Liver (tissue), 9 donors: ENCODE data around the gene PP2D1. TPM values are rescaled to one million over a fixed set of nuclear protein-coding genes. Genes with fewer than 3 reads are reported as not detected.

Experiments
- DNase-seq: peaks from one replicate; pipeline ENCODE4 v3.0.0-alpha.2; 2017; ENCODE audit warnings: low spot score
- H3K27ac ChIP-seq, 2 donors: one replicate each; pipeline ENCODE4 v1.7.0; 2013; ENCODE audit warnings: inconsistent platforms in 2 of 2, low read length in 2 of 2, control low read depth in 1 of 2, low read depth in 1 of 2, mild to moderate bottlenecking in 1 of 2
- H3K27me3 ChIP-seq, 4 donors: one replicate each; pipeline versions ENCODE4 v1.6.1 to v1.7.0; 2013; ENCODE audit warnings: low read length in 3 of 4, inconsistent platforms in 1 of 4, mild to moderate bottlenecking in 1 of 4, moderate library complexity in 1 of 4; ENCODE audit not compliant: control insufficient read depth in 4 of 4, insufficient read depth in 4 of 4
- H3K36me3 ChIP-seq, 4 donors: one replicate each; pipeline versions ENCODE4 v1.6.1 to v1.7.0; 2013; ENCODE audit warnings: low read length in 3 of 4, mild to moderate bottlenecking in 3 of 4, low read depth in 1 of 4, moderate library complexity in 1 of 4; ENCODE audit not compliant: control insufficient read depth in 4 of 4, insufficient read depth in 3 of 4
- H3K4me1 ChIP-seq, 4 donors: one replicate each; pipeline versions ENCODE4 v1.6.1 to v1.7.0; 2013; ENCODE audit warnings: low read length in 3 of 4, mild to moderate bottlenecking in 3 of 4, moderate library complexity in 1 of 4; ENCODE audit not compliant: control insufficient read depth in 4 of 4, insufficient read depth in 4 of 4
- H3K4me3 ChIP-seq, 3 donors: one replicate each; pipeline versions ENCODE4 v1.6.1 to v1.7.0; 2013; ENCODE audit warnings: low read length in 3 of 3, control low read depth in 1 of 3, low read depth in 1 of 3, mild to moderate bottlenecking in 1 of 3
- H3K9ac ChIP-seq, 2 donors: one replicate each; pipeline ENCODE4 v1.7.0; 2013; ENCODE audit warnings: low read length in 2 of 2, mild to moderate bottlenecking in 2 of 2, moderate library complexity in 2 of 2, control low read depth in 1 of 2, low read depth in 1 of 2
- H3K9me3 ChIP-seq, 4 donors: one replicate each; pipeline versions ENCODE4 v1.6.1 to v1.7.0; 2013; ENCODE audit warnings: low read length in 3 of 4; ENCODE audit not compliant: control insufficient read depth in 4 of 4
- ATF3 ChIP-seq: IDR thresholded peaks from 2 replicates; pipeline ENCODE4 v1.6.1; 2016; ENCODE audit warnings: antibody characterized with exemption
- CTCF ChIP-seq: fragments of 150-350 bp; IDR thresholded peaks from 2 replicates; pipeline ENCODE4 v1.5.1; 2017; ENCODE audit warnings: improper control_type of control experiment, low read depth, low read length; ENCODE audit not compliant: missing input control
- EGR1 ChIP-seq, 2 donors: IDR thresholded peaks; 2 replicates each; pipeline ENCODE4 v1.6.1; 2016 to 2018; ENCODE audit warnings: antibody characterized with exemption in 2 of 2, low read depth in 2 of 2
- FOXA1 ChIP-seq: IDR thresholded peaks from 2 replicates; pipeline ENCODE4 v1.6.1; 2016; ENCODE audit warnings: antibody characterized with exemption
- FOXA2 ChIP-seq: IDR thresholded peaks from 2 replicates; pipeline ENCODE4 v1.6.1; 2016; ENCODE audit warnings: antibody characterized with exemption
- GABPA ChIP-seq, 2 donors: IDR thresholded peaks in 1 of 2; conservative IDR thresholded peaks in 1 of 2; 2 replicates each; pipeline ENCODE4 v1.6.1; 2016; ENCODE audit warnings: antibody characterized with exemption in 2 of 2, mild to moderate bottlenecking in 1 of 2, moderate library complexity in 1 of 2
- HNF4A ChIP-seq, 2 donors: conservative IDR thresholded peaks; 2 replicates each; pipeline ENCODE4 v1.6.1; 2016; ENCODE audit warnings: antibody characterized with exemption in 2 of 2, mild to moderate bottlenecking in 2 of 2
- HNF4G ChIP-seq: IDR thresholded peaks from 2 replicates; pipeline ENCODE4 v1.6.1; 2016; ENCODE audit warnings: antibody characterized with exemption
- JUND ChIP-seq, 2 donors: IDR thresholded peaks; 2 replicates each; pipeline ENCODE4 v1.6.1; 2016; ENCODE audit warnings: antibody characterized with exemption in 2 of 2
- MAX ChIP-seq: IDR thresholded peaks from 2 replicates; pipeline ENCODE4 v1.6.1; 2016; ENCODE audit warnings: antibody characterized with exemption
- NR2F2 ChIP-seq: IDR thresholded peaks from 2 replicates; pipeline ENCODE4 v1.6.1; 2016; ENCODE audit warnings: antibody characterized with exemption
- RAD21 ChIP-seq, 2 donors: IDR thresholded peaks; 2 replicates each; pipeline ENCODE4 v1.6.1; 2016; ENCODE audit warnings: antibody characterized with exemption in 2 of 2, mild to moderate bottlenecking in 2 of 2
- RXRA ChIP-seq, 2 donors: IDR thresholded peaks; 2 replicates each; pipeline ENCODE4 v1.6.1; 2017 to 2018; ENCODE audit warnings: antibody characterized with exemption in 2 of 2, mild to moderate bottlenecking in 1 of 2
- SP1 ChIP-seq: IDR thresholded peaks from 2 replicates; pipeline ENCODE4 v1.6.1; 2018; ENCODE audit warnings: antibody characterized with exemption, mild to moderate bottlenecking
- TAF1 ChIP-seq: conservative IDR thresholded peaks from 2 replicates; pipeline ENCODE4 v1.6.1; 2016; ENCODE audit warnings: antibody characterized with exemption, mild to moderate bottlenecking
- YY1 ChIP-seq: IDR thresholded peaks from 2 replicates; pipeline ENCODE4 v1.6.1; 2016; ENCODE audit warnings: antibody characterized with exemption, mild to moderate bottlenecking
- WGBS: extraction: QIAGEN DNeasy Blood & Tissue Kit; methylation state at CpG from one replicate; pipeline ENCODE4 v1.1.7; 2013; 5-methylcytosine and 5-hydroxymethylcytosine counted together
- polyA plus RNA-seq, 2 donors: library from polyadenylated mRNA; stranded (reverse) in 1 of 2; unstranded in 1 of 2; fragments of 200-250 nt in 1 of 2; fragments of >200 nt in 1 of 2; fragmentation: Nextera tagmentation in 1 of 2; extraction: Ambion mirVana in 1 of 2; gene quantifications; one replicate each; pipeline versions ENCODE4 v1.2.1 to v1.2.3, GENCODE V29; 2013 to 2015
- total RNA-seq, 2 donors: library from RNA; depleted of rRNA; stranded (reverse); fragments of >200 nt; gene quantifications; one replicate each; pipeline ENCODE4 v1.2.3, GENCODE V29; 2014
- TF ChIP-seq, protein P1 (sequence below): IDR thresholded peaks from 2 replicates; pipeline ENCODE4 v1.6.1; 2016; ENCODE audit warnings: antibody characterized with exemption
- TF ChIP-seq, protein P2 (sequence below): IDR thresholded peaks from 2 replicates; pipeline ENCODE4 v1.6.1; 2016; ENCODE audit warnings: antibody characterized with exemption, mild to moderate bottlenecking
- donor health status: healthy.
- donor health status: healthy.
- donor health status: healthy.
- donor health status: healthy.
- donor health status: healthy.

PP2D1 gene
- total and polyA plus RNA-seq, 4 donors: 0.31 TPM; not detected in 3

- no peaks in the 10 kb centered on the region for H3K9me3 ChIP-seq
- no peak overlapping the region for H3K9ac ChIP-seq
- H3K4me1 ChIP-seq: no peaks in the 10 kb centered on the region
- no peaks in the 10 kb centered on the region for H3K27me3 ChIP-seq
- no peak for TF ChIP-seq YY1
- no peak for TF ChIP-seq ATF3
- TF ChIP-seq, protein P1, sequence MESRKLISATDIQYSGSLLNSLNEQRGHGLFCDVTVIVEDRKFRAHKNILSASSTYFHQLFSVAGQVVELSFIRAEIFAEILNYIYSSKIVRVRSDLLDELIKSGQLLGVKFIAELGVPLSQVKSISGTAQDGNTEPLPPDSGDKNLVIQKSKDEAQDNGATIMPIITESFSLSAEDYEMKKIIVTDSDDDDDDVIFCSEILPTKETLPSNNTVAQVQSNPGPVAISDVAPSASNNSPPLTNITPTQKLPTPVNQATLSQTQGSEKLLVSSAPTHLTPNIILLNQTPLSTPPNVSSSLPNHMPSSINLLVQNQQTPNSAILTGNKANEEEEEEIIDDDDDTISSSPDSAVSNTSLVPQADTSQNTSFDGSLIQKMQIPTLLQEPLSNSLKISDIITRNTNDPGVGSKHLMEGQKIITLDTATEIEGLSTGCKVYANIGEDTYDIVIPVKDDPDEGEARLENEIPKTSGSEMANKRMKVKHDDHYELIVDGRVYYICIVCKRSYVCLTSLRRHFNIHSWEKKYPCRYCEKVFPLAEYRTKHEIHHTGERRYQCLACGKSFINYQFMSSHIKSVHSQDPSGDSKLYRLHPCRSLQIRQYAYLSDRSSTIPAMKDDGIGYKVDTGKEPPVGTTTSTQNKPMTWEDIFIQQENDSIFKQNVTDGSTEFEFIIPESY: no peak
- no peak for TF ChIP-seq CTCF
- TF ChIP-seq RAD21 (IDR thresholded peaks at IDR 0.05): no peak
- TF ChIP-seq HNF4A (conservative IDR thresholded peaks at IDR 0.05): no peak
- 92% methylated on average over 1 of the region's 1 CpG for WGBS
- H3K4me3 ChIP-seq: no peak overlapping the region
- DNase-seq: peak; percentile 62
- no peak overlapping the region for H3K27ac ChIP-seq
- H3K36me3 ChIP-seq: no peaks in the 10 kb centered on the region
Observed at GRCh38 chr3:20015525-20015924, 3.5 kb upstream of the PP2D1 start.

- no peak overlapping the region for H3K27ac ChIP-seq
- no peak overlapping the region for H3K9ac ChIP-seq
- no peak overlapping the region for H3K4me3 ChIP-seq
- WGBS: 92% methylated on average over 1 of the region's 1 CpG
- no peaks in the 10 kb centered on the region for H3K9me3 ChIP-seq
- TF ChIP-seq NR2F2 (no peak), FOXA1 (no peak), ATF3 (no peak), TAF1 (no peak), MAX (no peak), RAD21 (IDR thresholded peaks at IDR 0.05) (no peak), EGR1 (IDR thresholded peaks at IDR 0.05; ENCODE audit: low read depth in 2 of 2) (no peak), HNF4A (conservative IDR thresholded peaks at IDR 0.05) (no peak), HNF4G (no peak), RXRA (IDR thresholded peaks at IDR 0.05) (no peak), GABPA (IDR thresholded peaks at IDR 0.05 in 1 of 2, conservative IDR thresholded peaks at IDR 0.05 in 1 of 2) (no peak), YY1 (no peak), SP1 (no peak), CTCF (no peak), FOXA2 (no peak), JUND (IDR thresholded peaks at IDR 0.05) (no peak)
- TF ChIP-seq, protein P1: no peak
- TF ChIP-seq, protein P2, sequence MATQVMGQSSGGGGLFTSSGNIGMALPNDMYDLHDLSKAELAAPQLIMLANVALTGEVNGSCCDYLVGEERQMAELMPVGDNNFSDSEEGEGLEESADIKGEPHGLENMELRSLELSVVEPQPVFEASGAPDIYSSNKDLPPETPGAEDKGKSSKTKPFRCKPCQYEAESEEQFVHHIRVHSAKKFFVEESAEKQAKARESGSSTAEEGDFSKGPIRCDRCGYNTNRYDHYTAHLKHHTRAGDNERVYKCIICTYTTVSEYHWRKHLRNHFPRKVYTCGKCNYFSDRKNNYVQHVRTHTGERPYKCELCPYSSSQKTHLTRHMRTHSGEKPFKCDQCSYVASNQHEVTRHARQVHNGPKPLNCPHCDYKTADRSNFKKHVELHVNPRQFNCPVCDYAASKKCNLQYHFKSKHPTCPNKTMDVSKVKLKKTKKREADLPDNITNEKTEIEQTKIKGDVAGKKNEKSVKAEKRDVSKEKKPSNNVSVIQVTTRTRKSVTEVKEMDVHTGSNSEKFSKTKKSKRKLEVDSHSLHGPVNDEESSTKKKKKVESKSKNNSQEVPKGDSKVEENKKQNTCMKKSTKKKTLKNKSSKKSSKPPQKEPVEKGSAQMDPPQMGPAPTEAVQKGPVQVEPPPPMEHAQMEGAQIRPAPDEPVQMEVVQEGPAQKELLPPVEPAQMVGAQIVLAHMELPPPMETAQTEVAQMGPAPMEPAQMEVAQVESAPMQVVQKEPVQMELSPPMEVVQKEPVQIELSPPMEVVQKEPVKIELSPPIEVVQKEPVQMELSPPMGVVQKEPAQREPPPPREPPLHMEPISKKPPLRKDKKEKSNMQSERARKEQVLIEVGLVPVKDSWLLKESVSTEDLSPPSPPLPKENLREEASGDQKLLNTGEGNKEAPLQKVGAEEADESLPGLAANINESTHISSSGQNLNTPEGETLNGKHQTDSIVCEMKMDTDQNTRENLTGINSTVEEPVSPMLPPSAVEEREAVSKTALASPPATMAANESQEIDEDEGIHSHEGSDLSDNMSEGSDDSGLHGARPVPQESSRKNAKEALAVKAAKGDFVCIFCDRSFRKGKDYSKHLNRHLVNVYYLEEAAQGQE: no peak
- H3K27me3 ChIP-seq: no peaks in the 10 kb centered on the region
- peak; percentile 53 for DNase-seq
- H3K4me1 ChIP-seq: no peaks in the 10 kb centered on the region
- no peaks in the 10 kb centered on the region for H3K36me3 ChIP-seq
Observed at GRCh38 chr3:20013396-20013795, 1.3 kb upstream of the PP2D1 start.
